NCI-H524 (cell line): ENCODE data around the gene NECTIN3.
A peak's percentile ranks its signal among the peaks of the same experiment; 100 is the strongest.

ENCODE experiments used
- DNase-seq, 2 experiments: peaks; one replicate each; lab custom pipeline; 2025; lab: John Stamatoyannopoulos, UW

The NECTIN3 gene

GRCh38 chr3:111210003-111210711, 138.5 kb downstream of the NECTIN3 start:
- DNase-seq = no peak

GRCh38 chr3:111210866-111211564, 139.4 kb downstream of the NECTIN3 start:
- no peak for DNase-seq

- DNase-seq = no peak
Measured at GRCh38 chr3:111212511-111212910, 140.9 kb downstream of the NECTIN3 start.

DNA sequence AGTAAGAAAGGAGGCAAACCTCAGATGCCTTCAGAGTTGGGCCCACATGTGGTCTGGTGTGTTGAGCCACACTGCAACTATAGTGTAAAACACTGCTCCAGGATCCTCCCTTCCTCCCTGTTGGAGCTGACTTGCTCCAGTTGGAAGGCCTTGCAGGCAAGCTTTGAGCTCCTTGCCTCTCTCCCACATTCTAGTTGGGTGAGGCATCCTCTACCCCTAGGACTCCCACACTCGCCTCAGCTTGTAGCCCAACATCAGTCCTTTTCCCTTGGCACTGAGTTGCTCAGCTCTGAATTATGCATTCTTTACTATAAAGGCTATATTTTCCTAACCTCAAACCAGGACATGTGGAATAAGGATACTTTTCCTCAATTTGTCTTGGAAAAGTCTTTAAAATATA, 143.9 kb downstream of the NECTIN3 start:
- no peak for DNase-seq

DNA sequence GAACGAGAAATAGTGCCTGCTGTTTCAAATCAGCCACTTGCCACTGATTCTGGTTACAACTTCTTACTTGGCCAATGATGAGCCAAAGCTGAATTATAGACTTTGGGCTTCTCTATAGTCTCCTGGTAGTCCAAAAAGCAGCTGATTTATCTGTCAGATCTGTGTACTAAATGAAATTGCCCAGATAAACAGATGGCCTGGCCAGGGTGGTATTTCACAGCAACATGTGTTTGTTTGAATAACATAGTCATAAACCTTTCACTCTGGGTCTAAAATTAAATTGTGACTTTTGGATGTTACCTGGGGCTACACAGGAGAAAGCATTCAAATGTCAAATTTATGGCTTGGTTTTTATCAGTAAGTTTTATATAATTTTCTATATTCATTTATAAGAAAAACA, 147.0 kb downstream of the NECTIN3 start:
- no peak for DNase-seq

DNA sequence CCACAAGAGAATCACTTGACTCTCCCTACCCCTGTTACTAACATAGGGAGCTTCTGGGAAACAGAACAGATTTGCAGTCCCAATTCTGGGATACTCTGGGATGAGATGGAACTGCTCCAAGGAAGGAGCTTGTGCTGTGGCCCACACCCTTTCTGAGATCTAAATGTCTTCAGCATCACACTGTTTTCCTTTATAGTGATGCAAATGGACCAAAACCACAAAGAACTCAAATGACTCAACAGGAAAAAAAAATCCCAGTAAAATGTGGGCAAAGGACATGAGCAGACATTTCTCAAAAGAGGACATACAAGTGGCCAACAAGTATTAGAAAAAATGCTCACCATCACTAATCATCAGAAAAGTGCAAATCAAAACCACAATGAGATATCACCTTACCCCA, 155.6 kb downstream of the NECTIN3 start:
- DNase-seq = no peak

- no peak for DNase-seq
Measured at GRCh38 chr3:111229301-111229700, 157.7 kb downstream of the NECTIN3 start.

GRCh38 chr3:111236836-111237713, 165.5 kb downstream of the NECTIN3 start:
- DNase-seq = peak in 1 of 2 experiments; percentile 38

GRCh38 chr3:111237946-111238345, 166.3 kb downstream of the NECTIN3 start:
- no peak for DNase-seq

DNA sequence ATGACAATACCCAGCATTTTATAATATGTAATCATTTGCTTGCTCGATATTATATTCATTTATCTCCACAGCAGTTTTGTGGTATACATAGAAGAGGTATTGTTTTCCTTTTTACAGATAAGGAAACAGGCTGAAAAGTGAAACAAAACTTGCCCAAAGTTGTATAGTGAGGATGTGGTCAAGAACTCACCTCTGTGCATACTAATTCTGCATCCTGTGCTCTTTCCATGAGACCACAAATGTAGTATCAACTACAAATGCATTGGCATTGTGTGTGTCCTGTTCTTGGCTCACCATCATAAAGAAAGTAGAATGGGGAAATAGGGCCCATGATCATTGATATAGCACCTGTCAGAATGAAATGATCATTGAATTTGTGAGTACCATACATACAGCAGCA, 167.3 kb downstream of the NECTIN3 start:
- no peak for DNase-seq

DNA sequence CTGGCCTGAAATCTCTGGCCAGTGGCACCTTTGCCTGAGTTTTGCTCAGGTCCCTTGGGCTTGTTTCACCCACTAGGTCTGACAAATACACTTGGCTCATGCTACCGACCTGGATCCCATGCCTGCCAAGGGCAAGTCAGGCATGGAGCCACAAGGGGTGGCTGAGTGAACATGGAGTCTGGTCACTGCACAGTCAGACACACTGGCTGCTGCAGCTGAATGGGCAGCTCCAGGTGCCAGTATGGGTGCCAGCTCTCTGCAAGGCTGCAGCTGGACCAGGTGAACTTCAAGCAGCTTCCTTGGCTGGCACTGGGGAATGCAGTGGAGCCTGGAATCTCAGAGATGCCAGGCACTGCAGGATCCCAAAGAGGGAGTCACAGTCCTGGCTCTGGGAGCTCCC, 170.3 kb downstream of the NECTIN3 start:
- no peak for DNase-seq
